LNCaP clone FGC (cell line): ENCODE results near the gene SLC29A3.

Experiments used
- DNase-seq: peaks from one replicate; pipeline ENCODE4 v3.0.0-alpha.2; 2011; ENCODE audit warnings: low read depth
- H3K4me3 ChIP-seq: 2 replicates; pipeline ENCODE4 v1.5.1; 2011; ENCODE audit warnings: mild to moderate bottlenecking, low read depth, low read length, control low read depth
- CTCF ChIP-seq: IDR thresholded peaks from 2 replicates; pipeline ENCODE4 v1.5.1; 2012; ENCODE audit warnings: mild to moderate bottlenecking; ENCODE audit not compliant: control insufficient read depth, insufficient read depth; ENCODE audit errors: extremely low read depth

The SLC29A3 gene

GRCh38 chr10:71290331-71290730, 28.7 kb upstream of the SLC29A3 start:
- DNase-seq = no peak
- no peak for TF ChIP-seq CTCF
- H3K4me3 ChIP-seq = no peak overlapping the region

GRCh38 chr10:71290806-71291527, 28.1 kb upstream of the SLC29A3 start:
- no peak for TF ChIP-seq CTCF
- DNase-seq = no peak
- H3K4me3 ChIP-seq = no peak overlapping the region

- H3K4me3 ChIP-seq = no peak overlapping the region
- no peak for TF ChIP-seq CTCF
- no peak for DNase-seq
Observed at GRCh38 chr10:71291528-71291900, 27.5 kb upstream of the SLC29A3 start.

GRCh38 chr10:71292624-71293445, 26.2 kb upstream of the SLC29A3 start:
- H3K4me3 ChIP-seq = no peak overlapping the region
- no peak for TF ChIP-seq CTCF
- DNase-seq = no peak

- no peak for TF ChIP-seq CTCF
- DNase-seq = no peak
- no peak overlapping the region for H3K4me3 ChIP-seq
Observed at GRCh38 chr10:71293446-71294084, 25.5 kb upstream of the SLC29A3 start.

- H3K4me3 ChIP-seq = no peak overlapping the region
- DNase-seq = no peak
- no peak for TF ChIP-seq CTCF
Observed at GRCh38 chr10:71294091-71294561, 24.9 kb upstream of the SLC29A3 start.
